ENCODE measurements around the gene NAT8L.

The NAT8L gene

GRCh38 chr4:2066011-2066551 lies 7.0 kb downstream of the NAT8L start:
- no peaks in the 10 kb centered on the region for H3K36me3 ChIP-seq (ENCODE audit: insufficient read depth, low read length)
- H3K27ac ChIP-seq: no peak overlapping the region
- no peak for TF ChIP-seq POLR2AphosphoS5 (IDR thresholded peaks at IDR 0.05; ENCODE audit: borderline replicate concordance, low read depth, low read length)
- TF ChIP-seq FOXP2 (optimal IDR thresholded peaks at IDR 0.05; ENCODE audit: control extremely low read depth, extremely low read length, insufficient read depth): no peak
- no peak for TF ChIP-seq EZH2 (IDR thresholded peaks at IDR 0.05)
- H3K4me3 ChIP-seq: no peak overlapping the region
- H3K9me3 ChIP-seq (ENCODE audit: low read depth, low read length): no peaks in the 10 kb centered on the region
- no peak for DNase-seq (ENCODE audit: low read depth, low spot score)
- no peak overlapping the region for H3K9ac ChIP-seq (ENCODE audit: insufficient read length)

- H3K9me3 ChIP-seq (ENCODE audit: low read depth, low read length): no peaks in the 10 kb centered on the region
- no peak overlapping the region for H3K4me3 ChIP-seq
- H3K9ac ChIP-seq (ENCODE audit: insufficient read length): no peak overlapping the region
- no peaks in the 10 kb centered on the region for H3K36me3 ChIP-seq (ENCODE audit: insufficient read depth, low read length)
- no peak for DNase-seq (ENCODE audit: low read depth, low spot score)
- H3K27ac ChIP-seq: no peak overlapping the region
- no peak for TF ChIP-seq FOXP2 (optimal IDR thresholded peaks at IDR 0.05; ENCODE audit: control extremely low read depth, extremely low read length, insufficient read depth)
- TF ChIP-seq POLR2AphosphoS5 (IDR thresholded peaks at IDR 0.05; ENCODE audit: borderline replicate concordance, low read depth, low read length): no peak
- no peak for TF ChIP-seq EZH2 (IDR thresholded peaks at IDR 0.05)
Measured at GRCh38 chr4:2066571-2067445, 7.7 kb downstream of the NAT8L start.

- TF ChIP-seq FOXP2 (optimal IDR thresholded peaks at IDR 0.05; ENCODE audit: control extremely low read depth, extremely low read length, insufficient read depth) (no peak), EZH2 (IDR thresholded peaks at IDR 0.05) (no peak), POLR2AphosphoS5 (IDR thresholded peaks at IDR 0.05; ENCODE audit: borderline replicate concordance, low read depth, low read length) (no peak)
- H3K4me3 ChIP-seq: no peak overlapping the region
- no peaks in the 10 kb centered on the region for H3K36me3 ChIP-seq (ENCODE audit: insufficient read depth, low read length)
Measured at GRCh38 chr4:2067446-2068197, 8.5 kb downstream of the NAT8L start.

GRCh38 chr4:2068198-2068470 lies 9.0 kb downstream of the NAT8L start:
- Histone ChIP-seq H3K36me3 (ENCODE audit: insufficient read depth, low read length) (no peaks in the 10 kb centered on the region), H3K9me3 (ENCODE audit: low read depth, low read length) (no peaks in the 10 kb centered on the region), H3K9ac (ENCODE audit: insufficient read length) (no peak overlapping the region), H3K27ac (no peak overlapping the region), H3K4me3 (no peak overlapping the region)
- TF ChIP-seq POLR2AphosphoS5 (IDR thresholded peaks at IDR 0.05; ENCODE audit: borderline replicate concordance, low read depth, low read length): no peak
- no peak for TF ChIP-seq EZH2 (IDR thresholded peaks at IDR 0.05)
- TF ChIP-seq FOXP2 (optimal IDR thresholded peaks at IDR 0.05; ENCODE audit: control extremely low read depth, extremely low read length, insufficient read depth): no peak
- no peak for DNase-seq (ENCODE audit: low read depth, low spot score)

More at GRCh38 chr4:2067446-2068197, 8.5 kb downstream of the NAT8L start:
- DNase-seq (ENCODE audit: low read depth, low spot score): no peak
- Histone ChIP-seq H3K9ac (ENCODE audit: insufficient read length) (no peak overlapping the region), H3K27ac (no peak overlapping the region), H3K9me3 (ENCODE audit: low read depth, low read length) (no peaks in the 10 kb centered on the region)

GRCh38 chr4:2068566-2068965 lies 9.4 kb downstream of the NAT8L start:
- no peak for TF ChIP-seq FOXP2 (optimal IDR thresholded peaks at IDR 0.05; ENCODE audit: control extremely low read depth, extremely low read length, insufficient read depth)
- no peak for TF ChIP-seq EZH2 (IDR thresholded peaks at IDR 0.05)
- TF ChIP-seq POLR2AphosphoS5 (IDR thresholded peaks at IDR 0.05; ENCODE audit: borderline replicate concordance, low read depth, low read length): no peak
- no peak overlapping the region for H3K27ac ChIP-seq

GRCh38 chr4:2069161-2069971 lies 10.2 kb downstream of the NAT8L start:
- no peaks in the 10 kb centered on the region for H3K36me3 ChIP-seq (ENCODE audit: insufficient read depth, low read length)
- no peak for DNase-seq (ENCODE audit: low read depth, low spot score)
- no peak overlapping the region for H3K27ac ChIP-seq
- no peak overlapping the region for H3K9ac ChIP-seq (ENCODE audit: insufficient read length)
- H3K4me3 ChIP-seq: no peak overlapping the region
- TF ChIP-seq POLR2AphosphoS5 (IDR thresholded peaks at IDR 0.05; ENCODE audit: borderline replicate concordance, low read depth, low read length) (no peak), FOXP2 (optimal IDR thresholded peaks at IDR 0.05; ENCODE audit: control extremely low read depth, extremely low read length, insufficient read depth) (no peak), EZH2 (IDR thresholded peaks at IDR 0.05) (no peak)
- H3K9me3 ChIP-seq (ENCODE audit: low read depth, low read length): no peaks in the 10 kb centered on the region

More at GRCh38 chr4:2068566-2068965, 9.4 kb downstream of the NAT8L start:
- Histone ChIP-seq H3K9ac (ENCODE audit: insufficient read length) (no peak overlapping the region), H3K4me3 (no peak overlapping the region), H3K9me3 (ENCODE audit: low read depth, low read length) (no peaks in the 10 kb centered on the region), H3K36me3 (ENCODE audit: insufficient read depth, low read length) (no peaks in the 10 kb centered on the region)
- no peak for DNase-seq (ENCODE audit: low read depth, low spot score)

GRCh38 chr4:2069986-2070385 lies 10.9 kb downstream of the NAT8L start:
- H3K9me3 ChIP-seq (ENCODE audit: low read depth, low read length): no peaks in the 10 kb centered on the region
- no peaks in the 10 kb centered on the region for H3K36me3 ChIP-seq (ENCODE audit: insufficient read depth, low read length)
- H3K4me3 ChIP-seq: no peak overlapping the region
- no peak overlapping the region for H3K9ac ChIP-seq (ENCODE audit: insufficient read length)
- TF ChIP-seq POLR2AphosphoS5 (IDR thresholded peaks at IDR 0.05; ENCODE audit: borderline replicate concordance, low read depth, low read length) (no peak), FOXP2 (optimal IDR thresholded peaks at IDR 0.05; ENCODE audit: control extremely low read depth, extremely low read length, insufficient read depth) (no peak), EZH2 (IDR thresholded peaks at IDR 0.05) (no peak)
- no peak for DNase-seq (ENCODE audit: low read depth, low spot score)
- no peak overlapping the region for H3K27ac ChIP-seq

Data from SK-N-MC (cell line).